Hematopoietic multipotent progenitor cell treated with erythropoietin and hydrocortisone succinate and interleukin-3 and kit ligand, for 8 days (in vitro differentiated cells): Measurements from ENCODE around the gene RIN3.
A peak's percentile ranks its signal among the peaks of the same experiment; 100 is the strongest.

Experiments used
- DNase-seq: peaks from one replicate; pipeline ENCODE4 v3.0.0-alpha.2; 2015

Gene RIN3

DNA sequence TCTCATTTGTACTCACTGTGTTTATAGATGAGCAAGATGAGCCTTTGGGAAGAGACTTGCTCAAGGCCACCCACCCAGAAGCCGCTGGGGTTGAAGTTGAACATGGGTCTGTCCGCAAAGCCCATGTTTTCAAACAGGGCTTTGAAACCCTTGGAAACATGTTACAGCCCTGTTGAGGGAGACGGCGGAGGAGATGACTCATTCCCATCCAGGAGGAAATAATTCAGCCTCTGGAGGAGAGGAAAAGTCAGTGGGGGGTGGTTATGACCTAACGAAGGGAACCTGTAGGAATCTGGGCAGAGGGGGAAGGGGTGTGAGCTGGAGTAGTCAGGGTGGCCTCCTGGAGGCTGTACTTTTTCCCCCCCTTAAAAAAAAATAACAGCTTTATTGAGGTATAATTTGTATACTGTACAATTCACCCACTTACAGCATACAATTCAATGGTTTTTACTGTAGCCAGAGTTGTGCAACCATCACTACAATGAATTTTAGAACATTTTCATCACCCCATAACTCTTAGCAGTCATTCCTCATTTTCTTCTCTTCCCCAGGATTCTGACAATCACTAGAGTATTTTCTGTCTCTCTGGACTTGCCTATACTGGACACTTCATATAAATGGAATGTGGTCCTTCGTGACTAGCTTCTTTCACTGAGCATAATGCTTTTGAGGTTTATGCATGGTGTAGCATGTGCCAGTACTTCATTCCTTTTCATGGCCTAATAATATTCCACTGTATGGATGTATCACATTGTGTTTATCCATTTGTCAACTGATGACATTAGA is 1.9 kb upstream of the RIN3 start:
- no peak for DNase-seq

DNA sequence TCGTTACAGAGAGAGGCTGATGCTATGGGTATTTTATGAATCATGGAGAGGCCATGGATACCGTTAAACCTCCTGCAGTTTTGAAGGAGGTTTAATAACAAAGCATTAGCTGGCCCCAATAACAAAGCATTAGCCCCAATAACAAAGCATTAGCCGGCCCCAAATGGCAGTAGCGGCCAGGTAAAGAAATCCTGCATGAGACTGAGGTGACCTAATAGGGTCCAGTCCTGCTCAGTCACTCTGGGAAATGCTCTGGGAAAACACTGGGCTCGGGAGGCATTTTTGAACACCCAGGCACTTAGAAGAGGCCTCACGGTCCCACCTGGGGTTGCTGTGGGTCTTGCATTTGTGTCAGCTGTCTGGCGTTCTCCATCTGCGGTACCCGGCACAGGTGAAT is 776 bp upstream of the RIN3 start:
- DNase-seq: no peak

DNA sequence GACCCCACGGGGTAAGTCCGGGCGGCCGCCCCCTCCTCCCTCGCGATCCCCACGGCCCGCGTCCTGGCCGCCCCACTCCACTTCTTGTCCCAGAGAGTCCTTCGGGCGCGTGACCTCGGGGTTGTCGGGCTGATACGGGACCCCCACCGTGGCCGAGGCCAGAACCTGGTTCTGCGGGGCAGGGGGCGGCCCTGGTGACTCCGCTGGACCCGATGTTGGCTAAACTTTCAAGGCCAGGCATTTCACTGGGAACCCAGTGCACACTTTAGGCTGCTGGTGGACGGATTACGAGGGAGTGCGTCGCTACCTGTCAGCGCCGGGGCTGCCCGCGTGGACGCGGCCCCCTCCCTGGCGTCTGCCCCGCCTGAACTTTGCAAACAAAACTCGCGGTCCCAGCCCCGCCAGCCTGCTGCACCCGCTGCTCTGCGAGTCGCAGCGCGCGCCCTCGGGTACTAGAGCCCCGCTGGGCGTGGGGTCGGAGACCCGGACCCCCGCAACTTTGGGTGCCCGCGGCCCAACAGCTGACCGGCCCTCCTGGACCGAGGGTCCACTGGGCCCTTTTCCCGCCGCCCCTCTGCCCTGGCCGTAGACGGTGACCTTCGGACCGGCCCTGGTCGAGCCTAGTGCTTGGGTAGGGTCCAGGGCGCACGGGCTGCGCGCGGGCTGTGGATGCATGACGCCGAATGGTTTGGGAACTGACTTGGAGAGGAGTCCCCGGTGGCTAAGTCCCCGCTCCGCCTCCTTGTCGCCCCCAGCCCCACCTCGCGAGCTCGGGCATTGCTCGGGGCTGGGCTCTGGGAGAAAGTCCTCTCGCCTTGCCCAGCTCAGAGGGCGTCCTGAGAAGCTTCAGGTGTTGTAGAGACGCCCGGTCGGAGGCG is 624 bp downstream of the RIN3 start:
- no peak for DNase-seq

DNA sequence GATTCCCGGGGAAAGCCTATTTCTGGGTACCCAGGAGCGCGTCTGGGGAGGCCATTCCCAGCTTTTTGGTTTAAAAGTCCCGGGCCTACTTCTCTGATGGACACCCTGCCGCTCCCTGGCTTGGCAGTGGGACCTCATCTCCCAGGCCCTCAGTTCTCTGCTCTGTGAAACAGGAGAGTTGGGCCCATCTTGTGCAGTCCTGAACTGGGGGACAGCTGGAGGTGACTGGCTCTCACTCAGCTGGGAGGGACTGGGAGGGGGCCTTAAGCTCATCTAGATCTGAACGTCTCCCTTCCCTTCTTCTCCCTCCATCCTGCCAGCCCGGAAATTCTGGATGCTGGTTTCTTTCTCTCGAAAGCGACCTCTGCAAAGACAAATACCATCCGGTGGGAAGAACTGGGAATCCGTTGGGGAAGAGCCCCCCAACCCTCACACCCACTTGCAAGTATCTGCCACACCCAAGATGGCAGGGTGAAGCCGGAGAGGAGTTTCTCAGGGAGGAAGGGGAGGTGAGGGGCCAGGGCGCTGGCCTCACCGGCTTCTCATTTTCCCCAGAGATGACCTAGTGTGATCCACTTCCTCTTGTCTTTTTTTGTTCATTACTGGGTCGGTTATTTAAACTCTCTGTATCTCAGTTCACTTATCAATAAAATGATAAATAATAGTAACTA is 1.4 kb downstream of the RIN3 start:
- DNase-seq: no peak

DNA sequence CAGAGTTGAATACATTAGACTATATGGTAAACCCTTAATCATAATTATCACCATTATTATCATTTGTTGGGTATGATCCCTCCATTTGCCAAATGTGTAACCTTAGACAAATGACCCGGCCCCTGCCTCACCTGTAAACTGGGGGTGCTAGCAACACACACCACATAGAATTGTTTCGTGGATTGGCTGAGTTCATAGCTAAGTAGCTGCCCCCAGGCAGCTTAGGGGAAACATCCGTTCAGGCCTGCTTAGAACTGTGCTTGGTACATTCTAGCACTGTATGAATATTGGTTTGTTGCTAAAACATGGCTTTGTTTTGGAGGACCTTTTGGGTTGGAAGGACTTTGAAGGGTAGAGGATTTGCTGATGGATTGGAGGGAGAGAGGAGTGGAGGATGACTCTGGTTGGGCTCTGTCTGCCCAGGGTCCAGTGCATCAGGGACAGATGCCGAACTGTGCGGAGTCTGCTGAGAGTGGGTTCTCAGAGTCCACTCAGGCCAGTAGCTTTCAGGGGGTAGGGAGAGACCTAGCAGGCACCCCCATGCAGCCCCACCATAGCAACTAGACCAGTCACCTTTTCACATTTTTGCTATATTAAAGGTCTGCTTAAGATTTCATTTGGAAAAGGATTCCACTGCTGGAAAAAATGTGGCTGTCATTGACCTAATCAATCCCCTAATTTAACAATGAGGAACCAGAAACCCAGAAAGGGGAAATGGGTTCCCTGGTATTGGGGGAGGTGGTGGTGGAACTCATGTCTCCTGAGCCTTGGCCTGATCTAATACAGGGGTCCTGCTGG is 2.2 kb downstream of the RIN3 start:
- DNase-seq: no peak

DNA sequence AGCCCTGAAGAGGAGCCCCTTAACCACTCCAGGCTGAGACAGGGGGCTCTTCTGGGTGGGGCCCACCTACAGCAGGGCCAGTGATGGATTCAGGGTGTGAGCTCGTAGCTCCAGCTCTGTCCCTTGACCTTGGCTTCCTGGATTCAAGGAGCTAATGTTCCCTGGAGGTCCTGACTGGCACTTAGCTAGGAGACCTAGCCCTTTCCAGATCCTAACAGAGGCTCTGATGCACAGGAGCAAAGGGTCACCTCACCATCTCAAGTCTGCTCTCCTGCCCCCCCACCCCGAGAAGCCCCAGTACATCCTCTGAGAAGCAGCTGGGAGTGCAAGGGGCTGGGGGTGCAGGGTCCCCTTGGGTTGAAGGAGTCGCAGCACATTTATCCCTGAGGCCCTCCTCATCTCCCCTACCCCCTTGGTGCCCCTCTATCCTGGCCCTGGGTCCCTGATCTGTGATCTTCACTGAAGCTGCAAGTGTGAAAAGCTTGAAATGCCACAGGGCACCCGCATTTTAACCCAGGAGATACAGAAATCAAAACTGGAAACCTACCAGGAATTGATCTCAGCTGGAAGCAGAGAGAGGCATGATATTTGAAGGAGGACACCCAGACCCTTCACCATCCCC is 2.9 kb downstream of the RIN3 start:
- no peak for DNase-seq

DNA sequence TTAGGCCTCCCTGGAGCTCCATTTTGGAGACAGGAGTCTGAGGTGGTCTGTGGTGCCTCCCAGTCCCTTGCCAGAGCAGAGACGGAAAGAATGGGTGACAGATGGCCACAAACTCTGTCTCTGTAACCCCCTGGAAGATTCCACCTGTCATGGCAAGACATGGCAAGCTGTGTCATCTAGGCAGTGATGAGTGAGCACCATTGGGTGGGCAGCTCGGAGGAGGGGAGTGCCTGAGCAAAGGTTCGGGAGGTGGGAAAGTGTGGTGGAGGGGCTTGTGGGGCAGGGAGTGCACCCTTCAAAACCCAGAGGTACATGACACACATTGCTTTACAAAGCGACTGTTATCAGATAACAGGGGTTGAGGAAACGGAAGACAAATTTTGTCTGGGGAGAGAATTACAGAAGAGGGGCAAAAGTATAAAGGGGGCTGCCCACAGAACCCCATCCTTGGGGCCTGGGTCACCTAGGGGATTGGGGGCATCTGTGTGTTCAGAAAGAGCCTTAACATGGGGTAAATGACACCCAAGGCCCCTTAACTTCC is 3.5 kb downstream of the RIN3 start:
- DNase-seq: no peak

DNA sequence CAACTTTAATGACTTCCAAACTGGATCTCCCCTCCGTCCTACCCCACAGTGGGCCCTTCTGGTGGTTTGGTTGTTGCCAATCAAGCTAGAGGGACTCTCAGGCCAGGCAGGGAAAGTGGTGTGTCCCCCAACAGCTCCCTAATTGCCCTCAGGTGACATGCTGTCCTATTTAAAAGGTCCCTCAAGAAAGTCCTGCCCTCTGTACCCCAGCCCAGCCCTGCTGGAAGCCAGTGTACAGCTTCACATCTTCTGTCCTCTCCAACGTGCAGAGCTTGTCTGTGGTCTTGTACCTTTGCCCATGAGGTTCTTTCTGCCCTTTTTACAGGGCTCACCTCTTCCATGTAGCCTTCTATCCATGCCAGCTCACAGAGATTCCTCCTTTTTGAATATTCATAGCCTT is 4.2 kb downstream of the RIN3 start:
- DNase-seq: no peak

DNA sequence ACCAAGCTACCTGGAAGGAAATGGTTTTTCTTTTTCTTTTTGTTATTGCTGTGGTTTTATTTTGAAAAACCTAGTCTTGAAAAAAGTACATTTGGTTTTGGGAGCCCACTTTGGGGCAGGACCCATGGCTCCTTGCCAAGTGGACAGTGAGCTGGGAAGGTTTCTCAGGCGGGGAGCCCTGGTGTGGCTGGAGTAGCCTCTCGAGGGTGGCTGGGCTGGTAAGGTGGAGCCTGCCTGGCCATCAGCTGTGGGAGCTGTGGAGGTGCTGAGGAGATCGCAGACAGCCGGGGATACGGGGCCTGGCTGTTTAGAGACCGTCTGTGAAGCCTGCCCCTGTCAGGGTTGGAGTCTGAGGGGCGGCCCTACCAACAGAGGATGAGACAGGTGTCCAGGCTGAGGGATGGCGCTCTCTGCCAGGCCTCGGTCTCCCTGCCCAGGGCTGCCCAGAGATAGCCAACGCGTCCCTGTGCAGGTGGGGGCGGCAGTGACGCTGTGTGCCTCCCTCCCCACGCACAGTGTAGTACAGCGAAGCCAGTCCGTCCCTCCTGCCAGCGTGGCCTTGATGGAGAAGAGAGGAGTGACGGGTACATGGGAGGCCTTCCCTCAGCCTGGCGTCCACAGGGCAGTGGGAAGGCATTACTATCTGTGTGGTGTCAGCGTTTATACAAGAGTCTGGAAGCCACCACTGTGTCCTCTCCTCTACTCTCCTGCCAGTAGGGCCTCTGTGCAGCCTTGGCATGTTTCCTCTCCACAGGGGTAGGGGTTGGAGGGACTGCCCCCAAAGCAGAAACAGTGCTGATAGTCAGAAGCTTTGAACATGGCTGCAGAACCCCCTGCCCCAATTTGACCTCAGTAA is 5.9 kb downstream of the RIN3 start:
- DNase-seq: no peak

DNA sequence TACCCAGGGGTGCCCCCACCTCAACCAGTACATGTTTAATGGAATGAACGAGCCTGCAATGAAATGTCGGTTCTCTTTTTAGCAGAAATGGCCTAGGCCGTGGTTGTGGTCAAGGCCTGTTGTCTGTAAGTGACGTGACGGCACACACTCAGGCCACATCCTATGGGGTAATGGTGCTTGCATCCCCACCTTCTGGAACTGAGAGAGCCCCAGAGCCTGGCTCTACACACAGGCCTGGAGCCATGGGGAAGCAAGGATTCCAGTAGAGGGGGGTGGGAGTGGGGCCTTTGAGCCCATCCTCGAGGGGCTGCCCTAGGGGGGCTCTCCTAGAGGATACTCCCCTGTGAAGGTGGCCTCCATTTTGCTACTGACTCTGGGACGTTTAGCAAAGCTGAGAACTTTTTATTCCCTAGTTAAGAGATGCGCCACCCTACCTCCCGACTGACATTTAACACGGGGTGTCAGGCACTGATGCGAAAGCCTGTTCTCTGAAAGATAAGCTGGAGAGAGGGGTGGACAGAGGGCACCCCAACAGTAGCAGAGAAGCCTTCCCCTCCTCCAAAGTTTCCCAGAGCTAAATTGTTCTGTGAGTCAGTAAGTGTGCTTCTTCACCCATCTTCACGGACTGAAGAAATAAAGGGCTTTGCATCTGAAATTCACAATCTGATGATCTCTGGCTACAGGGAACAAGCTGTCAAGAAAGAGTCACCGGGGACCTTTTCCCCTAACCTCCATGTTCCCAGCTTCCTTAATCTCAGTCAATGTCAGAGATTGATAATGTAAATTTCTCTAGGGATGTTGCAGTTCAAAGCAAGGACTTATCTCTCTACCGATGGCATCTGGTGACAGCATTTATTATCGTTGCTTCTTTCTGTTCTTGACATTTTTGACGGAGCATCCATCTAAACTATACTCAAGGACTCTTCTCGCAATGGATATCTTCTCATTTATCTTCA is 6.8 kb downstream of the RIN3 start:
- DNase-seq: peak; percentile 81

DNA sequence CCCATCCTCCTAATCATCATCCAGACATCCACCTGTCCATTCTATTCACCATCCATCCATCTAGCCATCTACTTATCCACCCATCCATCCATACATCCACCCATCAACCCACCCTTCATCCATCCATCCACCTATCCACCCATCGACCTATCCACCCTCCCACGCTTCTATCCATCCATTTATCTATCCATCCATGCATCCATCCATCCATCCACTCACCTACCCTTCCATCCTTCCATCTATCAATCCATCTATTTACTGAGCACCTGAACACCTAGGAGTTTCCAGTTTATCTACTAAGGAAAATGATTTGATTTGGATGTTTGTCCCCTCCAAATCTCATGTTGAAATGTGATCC is 7.5 kb downstream of the RIN3 start:
- no peak for DNase-seq

DNA sequence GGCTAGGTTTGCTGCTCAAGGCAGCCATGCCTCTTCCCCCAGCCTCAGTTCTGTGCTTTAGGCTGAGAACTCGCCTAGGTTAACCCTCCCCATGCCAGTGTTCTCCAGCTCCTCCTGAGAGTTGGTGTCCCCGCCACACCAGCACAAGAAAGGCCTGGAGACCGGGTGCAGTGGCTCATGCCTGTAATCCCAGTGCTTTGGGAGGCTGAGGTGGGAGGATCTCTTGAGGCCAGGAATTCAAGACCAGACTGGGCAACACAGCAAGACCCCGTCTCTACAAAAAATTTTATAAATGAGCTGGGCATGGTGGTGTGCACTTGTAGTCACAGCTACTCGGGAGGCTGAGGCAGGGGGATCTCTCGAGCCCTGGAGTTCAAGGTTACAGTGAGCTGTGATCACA is 10.2 kb downstream of the RIN3 start:
- no peak for DNase-seq

DNA sequence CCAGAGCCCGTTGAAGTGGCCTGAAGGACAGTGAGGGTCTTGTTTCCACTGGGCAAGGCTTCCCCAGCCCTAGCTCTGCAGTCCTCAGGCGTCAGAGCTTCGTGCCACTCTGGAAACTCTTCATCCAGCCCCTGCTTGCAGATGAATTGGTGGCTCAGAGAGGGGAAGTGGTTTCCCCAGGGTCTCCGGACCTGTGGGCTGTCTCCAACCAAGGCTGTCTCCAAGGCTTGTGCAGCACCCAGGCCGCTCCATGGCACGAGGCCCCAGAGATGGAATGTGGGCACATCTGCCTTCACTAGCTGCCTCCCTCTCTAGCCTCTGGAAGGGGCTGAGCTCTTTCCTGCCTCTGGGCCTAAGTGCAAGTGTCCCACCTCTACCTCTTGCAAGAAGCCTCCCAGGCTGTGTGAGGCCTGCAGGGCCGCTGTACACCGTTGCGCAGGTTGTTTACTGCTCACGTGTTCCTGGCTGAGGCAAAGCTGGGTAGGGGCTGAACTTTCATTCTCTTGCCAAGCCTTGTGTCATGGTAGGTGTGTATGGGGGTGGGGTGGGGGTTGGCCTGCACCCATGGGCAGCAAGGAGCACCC is 11.1 kb downstream of the RIN3 start:
- DNase-seq: no peak

DNA sequence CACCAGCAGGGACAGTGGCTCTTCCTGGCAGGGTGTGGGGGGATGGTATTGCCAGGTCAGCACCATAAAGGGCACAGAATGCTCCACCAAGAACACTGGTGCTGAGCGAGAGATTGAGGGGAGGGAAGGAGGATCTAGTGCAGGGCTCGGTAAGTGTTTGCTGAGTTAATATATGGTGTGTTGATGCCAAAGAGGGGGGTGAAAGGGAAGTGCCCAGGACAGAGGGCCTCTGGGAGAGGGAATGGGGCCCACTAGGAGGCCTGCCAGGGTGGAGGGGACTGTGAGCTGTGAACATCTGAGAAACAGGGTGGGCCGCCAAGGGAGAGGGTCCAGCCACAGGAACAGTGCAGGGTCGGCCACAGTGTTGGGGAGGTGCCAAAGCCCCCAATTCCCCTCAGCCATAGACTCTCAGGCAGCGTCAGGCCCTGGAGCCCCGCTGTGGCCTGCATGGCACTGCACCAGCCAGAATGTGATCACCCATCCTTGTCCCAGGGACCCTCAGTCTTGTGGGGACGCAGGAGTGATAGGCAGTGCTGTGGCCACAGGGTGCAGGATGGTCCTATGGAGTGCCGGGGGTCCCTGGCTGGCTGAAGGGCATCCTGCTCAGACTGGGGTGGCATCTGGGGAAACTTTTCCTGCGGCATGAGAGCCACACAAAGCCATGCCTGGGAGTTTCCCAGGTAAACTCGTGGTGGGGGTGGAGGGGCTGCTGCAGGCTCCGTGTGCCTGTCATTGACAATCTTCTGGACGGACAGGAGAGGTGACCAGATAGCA is 11.9 kb downstream of the RIN3 start:
- DNase-seq: no peak

DNA sequence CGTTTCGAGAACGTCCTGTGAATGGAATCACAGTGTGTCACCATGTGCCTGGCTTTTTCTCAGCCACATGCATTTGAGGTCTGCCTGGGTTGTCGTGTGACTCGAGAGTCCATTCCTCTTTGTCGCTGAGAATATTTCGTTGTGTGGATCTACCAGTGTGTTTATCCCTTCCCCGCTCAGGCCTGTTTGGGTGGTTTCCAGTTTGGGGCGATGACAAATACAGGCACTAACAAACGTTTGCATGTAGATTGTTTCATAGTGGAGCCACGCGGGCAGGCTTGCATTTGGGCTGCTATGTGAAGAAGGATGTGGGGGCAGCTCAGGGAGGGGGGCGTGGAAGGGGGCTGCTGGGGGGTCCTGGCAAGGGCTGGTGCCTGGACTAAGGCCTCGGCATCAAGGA is 14.1 kb downstream of the RIN3 start:
- no peak for DNase-seq

DNA sequence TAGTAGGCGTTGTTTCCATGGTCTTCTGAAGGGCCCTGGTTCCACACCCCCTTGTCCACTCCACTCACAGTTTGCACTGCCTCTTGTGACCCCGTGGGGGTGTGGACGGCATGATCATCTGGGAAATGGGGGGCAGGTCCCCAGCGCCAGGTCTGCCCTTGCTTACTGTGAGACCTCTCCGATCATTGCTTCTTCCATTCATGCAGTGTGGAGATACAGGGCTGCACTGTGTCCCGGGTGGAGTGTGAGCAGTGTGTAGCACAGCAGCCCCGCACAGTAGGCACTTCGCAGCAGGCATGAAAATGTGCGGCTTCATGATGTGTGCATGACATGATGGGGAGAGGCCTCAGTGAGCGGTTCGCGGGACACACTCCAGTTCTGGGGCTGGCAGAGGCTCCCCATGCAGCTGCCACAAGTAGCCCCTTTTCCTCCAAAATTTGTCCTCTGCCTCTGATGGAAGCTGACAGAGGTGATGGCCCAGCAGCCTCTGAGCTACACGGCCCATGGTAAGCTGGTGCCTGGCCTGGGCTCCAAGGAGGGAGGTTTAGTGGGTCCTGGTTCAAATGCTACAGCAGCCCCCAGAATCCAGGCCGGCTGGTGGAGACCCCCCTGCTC is 15.0 kb downstream of the RIN3 start:
- no peak for DNase-seq

DNA sequence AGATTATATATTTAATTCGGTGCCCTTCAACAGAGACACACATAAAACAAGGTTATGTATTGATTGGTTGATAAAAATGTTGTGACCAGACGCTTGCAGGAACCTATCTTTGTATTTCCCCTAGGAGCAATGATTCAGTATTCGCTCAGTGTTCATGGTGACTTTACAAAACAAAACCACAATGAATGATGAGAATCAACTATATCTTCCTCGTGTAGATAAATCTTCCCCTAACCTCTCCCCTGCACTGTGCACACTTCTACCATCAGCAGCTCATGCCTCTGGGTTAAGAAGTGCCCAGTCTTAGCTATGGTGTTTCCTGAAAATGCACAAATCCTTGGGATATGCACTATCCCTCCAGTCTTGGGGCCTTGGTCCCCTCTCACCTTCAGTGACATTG is 16.3 kb downstream of the RIN3 start:
- peak; percentile 48 for DNase-seq
